Epithelial cell of proximal tubule (primary cell): ENCODE data around the gene SLC12A7. TPM values are rescaled to one million over a fixed set of nuclear protein-coding genes. Genes with fewer than 3 reads are reported as not detected.

Experiments used
- DNase-seq: peaks from one replicate; pipeline ENCODE4 v3.0.0-alpha.2; 2011; ENCODE audit warnings: low read depth
- H3K4me3 ChIP-seq: 2 replicates; pipeline ENCODE4 v1.5.1; 2011; ENCODE audit warnings: low read depth, mild to moderate bottlenecking, low read length
- total RNA-seq: library from RNA; depleted of rRNA; stranded (reverse); fragments of >200 nt; gene quantifications from 2 replicates; pipeline ENCODE4 v1.2.3, GENCODE V29; 2015
- TF ChIP-seq, protein P1 (sequence below): conservative IDR thresholded peaks from 2 replicates; pipeline ENCODE4 v1.5.1; 2012; ENCODE audit warnings: low read depth, mild to moderate bottlenecking, low read length

SLC12A7 gene
- total RNA-seq, 1 donor from 2014 or later, result 32.8 TPM

DNA sequence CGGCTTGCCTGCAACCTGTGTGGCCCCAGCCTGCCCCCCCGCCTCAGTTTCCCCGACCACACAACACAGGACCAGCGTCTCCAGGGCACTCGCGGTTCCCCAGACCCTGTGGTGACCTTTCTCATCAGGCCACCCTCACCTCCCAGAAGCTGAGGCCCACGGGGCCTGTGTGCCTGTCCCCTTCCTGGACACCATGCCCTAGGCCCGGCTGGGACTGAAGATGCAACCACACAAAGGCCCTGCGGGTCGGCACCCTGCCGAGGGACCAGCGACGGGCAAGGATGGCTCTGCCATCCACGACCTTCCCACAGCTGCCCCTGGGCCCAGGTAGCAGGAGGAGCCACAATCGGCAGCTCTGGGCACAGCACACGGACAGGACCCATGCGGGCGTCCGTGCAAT, 34.8 kb downstream of the SLC12A7 start:
- TF ChIP-seq, protein P1, sequence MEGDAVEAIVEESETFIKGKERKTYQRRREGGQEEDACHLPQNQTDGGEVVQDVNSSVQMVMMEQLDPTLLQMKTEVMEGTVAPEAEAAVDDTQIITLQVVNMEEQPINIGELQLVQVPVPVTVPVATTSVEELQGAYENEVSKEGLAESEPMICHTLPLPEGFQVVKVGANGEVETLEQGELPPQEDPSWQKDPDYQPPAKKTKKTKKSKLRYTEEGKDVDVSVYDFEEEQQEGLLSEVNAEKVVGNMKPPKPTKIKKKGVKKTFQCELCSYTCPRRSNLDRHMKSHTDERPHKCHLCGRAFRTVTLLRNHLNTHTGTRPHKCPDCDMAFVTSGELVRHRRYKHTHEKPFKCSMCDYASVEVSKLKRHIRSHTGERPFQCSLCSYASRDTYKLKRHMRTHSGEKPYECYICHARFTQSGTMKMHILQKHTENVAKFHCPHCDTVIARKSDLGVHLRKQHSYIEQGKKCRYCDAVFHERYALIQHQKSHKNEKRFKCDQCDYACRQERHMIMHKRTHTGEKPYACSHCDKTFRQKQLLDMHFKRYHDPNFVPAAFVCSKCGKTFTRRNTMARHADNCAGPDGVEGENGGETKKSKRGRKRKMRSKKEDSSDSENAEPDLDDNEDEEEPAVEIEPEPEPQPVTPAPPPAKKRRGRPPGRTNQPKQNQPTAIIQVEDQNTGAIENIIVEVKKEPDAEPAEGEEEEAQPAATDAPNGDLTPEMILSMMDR, result no peak
- H3K4me3 ChIP-seq, result no peak overlapping the region
- DNase-seq, result no peak

- no peak overlapping the region for H3K4me3 ChIP-seq
- no peak for DNase-seq
- TF ChIP-seq, protein P1, result no peak
These were observed 35.5 kb downstream of the SLC12A7 start for GRCh38 chr5:1076406-1076805.

GRCh38 chr5:1075931-1076330, 35.9 kb downstream of the SLC12A7 start:
- TF ChIP-seq, protein P1, result no peak
- no peak overlapping the region for H3K4me3 ChIP-seq
- DNase-seq, result no peak

DNA sequence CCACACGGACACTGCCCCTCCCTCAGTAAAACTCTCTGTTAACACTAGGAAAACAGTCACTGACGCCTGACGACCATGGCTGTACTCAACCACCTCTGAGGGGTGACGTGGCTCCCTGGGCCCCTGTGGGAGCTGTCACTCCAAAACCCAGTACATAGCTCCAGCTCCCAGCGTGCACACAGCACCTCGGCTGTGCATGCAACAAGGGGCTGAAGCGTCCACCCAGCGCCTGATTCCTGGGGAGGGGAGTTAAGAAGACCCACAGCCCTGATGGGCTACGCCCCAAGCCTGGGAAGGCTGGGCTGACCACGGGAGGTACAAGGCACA, 36.3 kb downstream of the SLC12A7 start:
- no peak overlapping the region for H3K4me3 ChIP-seq
- no peak for DNase-seq
- TF ChIP-seq, protein P1, result no peak

DNA sequence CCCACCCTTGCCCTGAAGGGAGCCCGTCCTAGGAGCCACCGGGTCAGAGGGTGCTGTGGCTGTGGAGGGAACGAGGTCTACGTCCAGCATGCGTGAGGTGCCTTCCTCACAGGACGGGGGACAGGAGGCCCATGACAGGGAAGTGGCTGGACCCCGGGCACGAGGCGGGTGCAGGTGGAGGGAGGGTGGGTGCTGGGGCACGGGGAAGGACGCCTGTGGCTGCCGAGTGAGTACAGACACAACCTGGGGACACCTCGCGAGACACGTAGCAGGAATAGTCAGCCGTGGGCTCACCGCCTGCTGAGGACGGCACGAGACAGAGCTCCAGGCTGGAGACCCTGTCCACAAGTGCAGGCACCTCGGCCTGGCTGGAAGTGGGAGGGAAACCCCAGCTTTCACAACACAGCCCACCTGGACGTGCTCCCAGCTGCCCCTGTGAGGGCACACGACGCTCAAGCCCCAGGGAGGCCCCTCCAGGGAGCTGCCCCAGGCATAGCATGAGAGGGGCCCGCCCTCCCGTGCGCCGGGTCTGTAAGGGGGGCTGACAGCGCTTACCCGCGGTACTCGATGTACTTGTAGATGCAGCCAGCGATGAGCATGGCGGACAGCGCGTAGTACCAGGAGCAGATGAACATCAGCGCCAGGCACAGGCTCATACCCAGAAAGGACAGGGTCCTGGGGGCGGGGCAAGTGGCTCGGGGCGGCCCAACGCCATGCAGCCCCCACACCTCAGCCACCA, 36.9 kb downstream of the SLC12A7 start:
- TF ChIP-seq, protein P1, result no peak
- DNase-seq, result no peak
- no peak overlapping the region for H3K4me3 ChIP-seq

DNA sequence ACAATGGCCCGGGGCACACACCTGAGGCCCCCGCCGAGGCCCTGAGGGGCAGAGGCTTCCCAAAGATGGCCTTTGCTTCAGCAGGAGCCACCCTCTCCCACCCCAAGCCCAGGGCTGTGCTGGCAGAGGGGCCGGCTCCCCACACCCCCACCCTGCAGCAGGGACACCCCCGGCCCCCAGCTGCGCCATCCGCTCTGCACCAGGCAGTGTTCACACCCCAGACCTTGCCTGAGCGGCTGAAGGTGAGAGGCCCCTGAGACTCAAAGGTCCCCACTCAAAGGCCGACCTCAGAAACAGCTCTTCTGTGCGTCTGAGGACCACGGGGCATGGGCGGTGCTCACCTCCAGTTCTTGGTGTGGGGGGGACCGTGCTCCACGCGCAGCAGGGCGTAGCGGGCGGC, 37.6 kb downstream of the SLC12A7 start:
- DNase-seq, result no peak
- no peak overlapping the region for H3K4me3 ChIP-seq
- TF ChIP-seq, protein P1, result no peak
